HK-2 (cell line): ENCODE measurements around the gene LFNG.

ENCODE experiments used
- DNase-seq: peaks from one replicate; pipeline ENCODE4 v3.0.0-alpha.2; 2018; ENCODE audit not compliant: unreplicated experiment

The LFNG gene

GRCh38 chr7:2484868-2485267, 34.7 kb upstream of the LFNG start:
- no peak for DNase-seq

GRCh38 chr7:2487586-2488271, 31.8 kb upstream of the LFNG start:
- no peak for DNase-seq

- no peak for DNase-seq
Measured at GRCh38 chr7:2488272-2488645, 31.3 kb upstream of the LFNG start.

DNA sequence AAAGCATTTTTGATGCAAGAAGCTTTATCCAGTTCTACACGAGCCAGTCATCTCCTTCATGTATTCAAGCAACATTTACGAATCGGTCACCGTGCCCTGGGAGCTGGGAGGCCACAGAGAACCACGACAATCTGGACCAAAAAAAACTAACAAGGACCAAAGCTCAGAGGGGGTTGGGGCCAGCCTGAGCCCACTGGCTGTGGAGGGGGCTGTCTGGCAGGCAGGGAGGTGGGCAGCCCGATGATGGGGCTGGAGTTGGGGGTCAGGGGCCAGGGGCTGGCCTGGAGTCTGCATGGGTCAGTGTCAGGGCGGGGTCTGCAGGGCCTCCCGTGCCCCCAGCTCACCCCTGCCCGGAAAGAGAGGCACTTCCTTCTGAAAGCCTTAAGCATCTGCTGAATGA, 30.9 kb upstream of the LFNG start:
- DNase-seq = no peak

- DNase-seq = no peak
Measured at GRCh38 chr7:2490181-2490651, 29.4 kb upstream of the LFNG start.

DNA sequence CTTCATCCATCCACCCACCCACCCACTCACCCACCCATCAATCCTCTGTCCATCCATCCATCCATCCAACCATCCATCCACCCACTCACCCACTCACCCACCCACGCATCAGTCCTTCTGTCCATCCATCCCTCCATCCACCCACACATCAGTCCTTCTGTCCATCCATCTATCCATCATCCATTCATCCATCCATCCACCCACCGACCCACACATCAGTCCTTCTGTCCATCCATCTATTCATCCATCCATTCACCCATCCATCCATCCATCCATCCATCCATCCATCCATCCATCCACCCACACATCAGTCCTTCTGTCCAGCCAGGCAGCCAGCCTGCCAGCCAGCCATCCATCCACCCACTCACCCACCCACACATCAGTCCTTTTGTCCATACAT, 27.5 kb upstream of the LFNG start:
- no peak for DNase-seq

DNA sequence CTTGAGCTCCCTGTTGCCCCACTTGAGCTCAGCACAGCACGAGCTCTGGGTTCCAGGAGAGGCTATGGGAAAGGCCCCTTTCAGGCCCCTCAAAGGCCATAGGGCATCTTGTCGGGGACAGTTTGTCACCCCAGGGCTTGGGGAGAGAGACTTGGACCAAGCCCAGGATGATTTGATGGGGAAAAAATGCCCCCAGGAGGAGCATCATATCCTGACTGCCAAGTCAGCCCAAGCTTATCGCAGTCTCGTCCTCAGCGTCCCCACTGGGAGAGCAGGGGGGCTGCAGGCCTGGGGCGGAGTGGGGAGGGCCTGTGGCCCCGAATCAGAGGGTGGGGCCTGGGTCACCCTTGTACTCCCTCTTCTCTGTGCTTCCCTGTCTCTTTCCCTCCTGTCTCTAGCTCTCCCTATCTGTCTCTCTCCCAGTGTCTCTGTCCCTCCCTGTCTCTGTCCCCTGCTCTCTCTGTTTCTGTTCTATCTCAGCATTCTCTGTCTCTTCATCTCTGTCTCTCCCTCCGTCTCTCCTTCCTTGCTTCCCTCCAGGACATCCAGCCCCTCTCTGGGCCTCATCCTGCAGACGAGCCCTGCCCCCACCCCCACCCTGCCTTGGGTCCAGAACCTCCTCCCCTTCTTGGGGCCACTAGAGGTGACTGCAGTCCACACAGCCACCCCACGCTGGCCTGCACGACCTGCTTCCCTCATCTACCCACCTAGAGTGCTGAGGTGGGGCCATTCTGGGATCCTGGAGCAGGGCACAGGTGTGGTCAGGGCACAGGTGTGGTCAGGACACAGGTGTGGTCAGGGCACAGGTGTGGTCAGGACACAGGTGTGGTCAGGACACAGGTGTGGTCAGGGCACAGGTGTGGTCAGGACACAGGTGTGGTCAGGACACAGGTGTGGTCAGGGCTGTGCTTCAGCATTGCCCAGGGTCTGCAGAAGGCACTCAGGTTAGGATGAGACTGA, 26.1 kb upstream of the LFNG start:
- no peak for DNase-seq

- no peak for DNase-seq
Measured at GRCh38 chr7:2494191-2495130, 25.1 kb upstream of the LFNG start.

DNA sequence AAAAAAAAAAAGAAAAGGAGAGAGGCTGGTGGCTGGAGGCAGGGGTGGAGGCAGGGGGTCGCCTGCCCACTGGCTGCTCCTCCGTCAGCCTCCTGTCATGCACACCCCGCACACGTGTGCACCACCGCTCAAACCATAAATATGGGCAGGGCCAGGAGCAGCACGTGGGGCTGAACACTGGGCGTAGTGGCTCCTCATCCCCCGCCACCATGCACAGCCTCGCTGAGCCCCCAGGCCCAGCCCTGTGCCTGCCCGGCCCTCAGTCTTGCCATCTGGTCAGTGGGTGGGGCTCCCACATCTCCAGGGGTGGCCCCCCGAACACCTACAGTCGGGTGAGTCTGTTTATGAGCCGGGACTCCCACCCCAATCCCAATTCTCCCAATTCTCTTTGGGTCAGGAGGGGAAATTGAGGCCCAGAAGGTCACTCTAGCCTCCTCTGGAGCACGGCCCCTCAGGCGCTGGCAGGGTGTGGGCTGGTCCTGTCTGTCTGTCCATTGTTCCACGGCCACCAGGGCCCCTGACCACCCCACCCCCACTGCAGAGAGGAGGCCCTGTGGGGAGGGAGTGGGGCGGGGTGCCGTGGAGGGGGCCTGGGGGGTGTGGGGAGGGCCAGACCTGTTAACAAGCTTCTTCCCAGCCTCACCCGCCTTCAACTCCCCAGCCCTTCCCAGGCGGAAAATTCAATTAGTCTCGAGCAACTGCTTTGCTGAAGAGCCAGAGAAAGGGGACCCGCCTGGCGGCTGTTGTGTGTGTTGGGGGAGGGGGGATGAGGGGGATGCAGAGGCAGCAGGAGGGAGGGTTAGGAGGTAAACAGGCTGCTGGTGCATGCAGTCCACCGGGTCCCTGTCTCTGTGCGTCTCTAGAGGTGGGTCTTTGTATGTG, 23.9 kb upstream of the LFNG start:
- no peak for DNase-seq

DNA sequence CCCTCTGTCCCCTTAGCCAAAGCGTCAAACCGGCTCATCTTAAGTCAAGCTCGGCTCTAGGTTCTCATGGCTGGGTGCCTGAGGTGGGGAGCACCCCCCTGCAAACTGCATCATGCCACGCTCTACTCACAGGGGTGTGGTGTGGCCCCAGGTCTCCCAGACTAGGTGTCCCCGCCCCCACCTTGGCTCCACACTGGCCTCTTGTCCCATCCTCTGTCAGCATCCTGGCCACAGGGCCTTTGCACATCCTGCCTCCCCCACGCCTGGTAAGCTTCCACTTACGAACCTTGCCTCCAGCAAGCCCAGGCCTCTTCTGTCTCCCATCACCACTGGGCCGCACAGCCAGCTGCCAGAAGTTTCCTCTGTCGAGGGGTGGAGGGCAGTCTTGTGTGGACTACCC, 23.2 kb upstream of the LFNG start:
- no peak for DNase-seq

DNA sequence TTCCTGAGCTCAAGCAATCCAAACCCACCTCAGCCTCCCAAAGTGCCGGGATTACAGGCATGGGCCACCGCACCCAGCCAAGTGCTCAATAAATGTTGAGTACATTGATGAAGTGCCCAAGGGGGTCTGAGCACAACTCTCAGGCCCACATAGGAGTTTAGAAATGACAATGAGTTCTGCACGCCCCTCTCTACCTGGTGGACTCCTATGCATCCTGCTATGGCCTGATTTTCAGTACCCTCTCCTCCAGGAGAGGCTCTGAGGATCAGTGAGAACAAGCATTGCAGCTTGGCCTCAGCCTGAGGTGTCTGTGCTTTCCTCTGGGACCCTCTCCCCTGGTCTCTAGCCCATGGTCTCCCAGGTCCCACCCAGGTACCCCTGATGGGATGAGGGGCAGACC, 22.5 kb upstream of the LFNG start:
- no peak for DNase-seq

GRCh38 chr7:2497500-2498336, 21.9 kb upstream of the LFNG start:
- DNase-seq = no peak

GRCh38 chr7:2498708-2499107, 20.9 kb upstream of the LFNG start:
- DNase-seq = no peak

- no peak for DNase-seq
Measured at GRCh38 chr7:2499181-2499580, 20.4 kb upstream of the LFNG start.

DNA sequence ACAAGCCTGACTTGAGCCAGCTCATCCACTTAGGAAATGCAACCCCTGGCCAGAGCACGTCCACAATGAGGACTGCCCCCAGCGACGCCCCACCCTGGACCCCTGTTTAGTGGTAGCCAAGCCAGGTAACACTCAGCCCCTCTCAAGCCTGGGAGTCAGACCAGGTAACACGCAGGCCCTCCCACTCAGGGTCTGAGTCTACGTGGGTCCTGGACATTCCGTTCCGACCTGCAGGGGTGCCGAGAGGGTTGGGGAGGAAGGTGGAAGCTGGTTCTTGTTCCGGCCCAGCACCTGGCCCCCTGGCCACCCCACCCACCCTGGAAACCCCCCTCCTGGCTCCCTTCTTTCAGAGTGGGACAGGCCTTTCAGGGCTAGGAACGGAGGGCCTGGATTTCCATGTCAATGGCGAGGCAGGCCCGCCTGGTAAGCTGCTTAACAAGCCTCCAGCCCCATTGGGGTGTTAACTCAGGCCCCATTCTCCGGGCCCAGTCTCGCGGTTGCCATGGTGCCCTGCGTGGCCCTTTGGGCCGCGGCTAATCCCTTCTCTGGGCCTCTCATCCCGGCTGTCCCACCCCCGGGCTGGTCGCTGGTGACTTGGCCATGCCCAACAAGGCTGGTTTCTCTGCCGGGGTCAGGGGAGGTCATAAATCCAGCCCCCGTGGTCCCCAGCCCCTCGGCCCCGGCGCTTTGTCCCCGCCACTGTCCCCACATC, 19.7 kb upstream of the LFNG start:
- no peak for DNase-seq

GRCh38 chr7:2500701-2501100, 18.9 kb upstream of the LFNG start:
- DNase-seq = peak; percentile 44

- DNase-seq = no peak
Measured at GRCh38 chr7:2501947-2502646, 17.5 kb upstream of the LFNG start.

DNA sequence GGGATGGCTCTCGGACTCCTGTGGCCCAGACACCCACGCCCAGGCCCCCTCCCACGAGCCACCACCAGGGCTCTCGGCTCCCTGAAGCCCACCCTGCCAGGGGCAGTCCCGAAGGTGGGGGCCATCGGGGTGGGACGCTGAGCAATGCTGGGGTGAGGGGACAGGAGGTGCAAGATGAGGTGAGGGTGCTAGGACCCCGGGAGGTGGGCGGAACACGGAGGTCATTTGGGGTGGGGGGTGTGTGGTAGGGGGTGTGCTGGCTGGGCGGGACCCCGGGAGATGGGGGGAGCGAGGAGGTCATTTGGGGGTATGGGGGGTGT, 17.0 kb upstream of the LFNG start:
- no peak for DNase-seq
